BJ (cell line): Measurements from ENCODE around the gene EFCAB10. TPM values are rescaled to one million over a fixed set of nuclear protein-coding genes. Genes with fewer than 3 reads are reported as not detected.

Source experiments
- CTCF ChIA-PET: fragments of 350-600 bp; formaldehyde crosslinking; extraction: SDS; loops from one replicate; lab custom pipeline; 2021; ENCODE audit warnings: antibody characterized with exemption, inconsistent platforms; lab: Yijun Ruan, JAX
- POLR2A ChIA-PET: fragments of 300-600 bp; sonication (Branson Sonifier 250); formaldehyde crosslinking; extraction: SDS; loops from one replicate; lab custom pipeline; 2021; ENCODE audit warnings: antibody characterized with exemption; lab: Charles Lee
- DNase-seq: peaks from one replicate; pipeline ENCODE4 v3.0.0-alpha.2; 2011; ENCODE audit warnings: low read depth
- H3K27me3 ChIP-seq: 2 replicates; pipeline ENCODE4 v1.6.0; 2011; ENCODE audit warnings: low read length; ENCODE audit not compliant: control insufficient read depth, insufficient read depth
- H3K36me3 ChIP-seq: 2 replicates; pipeline ENCODE4 v1.5.1; 2011; ENCODE audit warnings: low read length; ENCODE audit not compliant: control insufficient read depth, insufficient read depth
- H3K4me3 ChIP-seq: 2 replicates; pipeline ENCODE4 v1.5.1; 2011; ENCODE audit warnings: low read depth, mild to moderate bottlenecking, control low read depth, low read length
- polyA plus RNA-seq: library from polyadenylated mRNA; depleted of rRNA; stranded (reverse); fragments of >200 nt; gene quantifications from 2 replicates; pipeline ENCODE4 v1.2.3, GENCODE V29; 2011
- TF ChIP-seq, protein P1 (sequence below): IDR thresholded peaks from 2 replicates; pipeline ENCODE4 v1.5.1; 2011; ENCODE audit warnings: low read depth, mild to moderate bottlenecking, control low read depth, inconsistent platforms, low read length, moderate library complexity; ENCODE audit not compliant: insufficient read depth

Gene EFCAB10
- polyA plus RNA-seq, 1 experiment: not detected

DNA sequence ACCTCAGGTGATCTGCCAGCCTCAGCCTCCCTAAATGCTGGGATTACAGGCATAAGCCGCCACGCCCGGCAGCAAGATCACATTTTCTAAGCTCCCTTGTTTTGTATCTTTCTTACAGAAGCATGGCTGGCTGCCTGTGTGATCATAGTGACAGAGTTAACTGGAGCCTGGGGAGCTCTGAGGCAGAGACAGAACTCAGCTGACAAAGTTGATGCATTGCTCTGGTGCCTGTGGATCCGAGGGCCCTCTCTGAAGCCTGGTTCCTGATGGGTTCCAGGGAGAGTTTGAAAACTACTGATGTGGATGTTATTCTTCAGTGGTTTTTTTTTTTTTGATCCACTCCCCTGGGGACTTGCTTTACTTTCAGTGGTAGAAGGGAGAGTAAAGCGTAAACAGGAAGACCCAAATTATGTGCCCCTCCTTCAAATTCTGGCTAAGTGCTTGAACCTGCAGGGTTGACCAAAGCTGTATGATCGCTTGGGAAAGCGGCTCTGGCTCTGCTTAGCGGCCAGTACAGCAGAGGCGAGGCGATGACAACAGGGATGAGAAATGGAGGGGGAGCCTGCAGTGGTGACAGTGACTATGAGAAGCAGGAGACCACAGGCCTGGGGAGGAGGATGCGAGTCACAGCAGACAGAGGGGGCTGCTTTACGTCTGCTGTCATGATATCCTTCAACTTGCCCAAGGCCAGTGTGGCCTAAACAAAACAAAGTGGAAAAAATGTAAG is 6.8 kb upstream of the EFCAB10 start:
- H3K36me3 ChIP-seq: no peaks in the 10 kb centered on the region
- no peak for DNase-seq
- ChIA-PET POLR2A (interaction anchor here (0.7 kb wide), 1 partner anchor 647 kb away, joined by 4 read pairs; no protein-coding TSS in a partner anchor), CTCF (interaction anchor here (0.6 to 1.0 kb wide), 3 partner anchors 10 to 21 kb away, joined by 3 to 4 read pairs (median 3); no protein-coding TSS in a partner anchor)
- 0 out of 2 replicates have a peak, but pooled peaks cover 1% of the 10 kb centered on the region for H3K27me3 ChIP-seq
- TF ChIP-seq, protein P1, sequence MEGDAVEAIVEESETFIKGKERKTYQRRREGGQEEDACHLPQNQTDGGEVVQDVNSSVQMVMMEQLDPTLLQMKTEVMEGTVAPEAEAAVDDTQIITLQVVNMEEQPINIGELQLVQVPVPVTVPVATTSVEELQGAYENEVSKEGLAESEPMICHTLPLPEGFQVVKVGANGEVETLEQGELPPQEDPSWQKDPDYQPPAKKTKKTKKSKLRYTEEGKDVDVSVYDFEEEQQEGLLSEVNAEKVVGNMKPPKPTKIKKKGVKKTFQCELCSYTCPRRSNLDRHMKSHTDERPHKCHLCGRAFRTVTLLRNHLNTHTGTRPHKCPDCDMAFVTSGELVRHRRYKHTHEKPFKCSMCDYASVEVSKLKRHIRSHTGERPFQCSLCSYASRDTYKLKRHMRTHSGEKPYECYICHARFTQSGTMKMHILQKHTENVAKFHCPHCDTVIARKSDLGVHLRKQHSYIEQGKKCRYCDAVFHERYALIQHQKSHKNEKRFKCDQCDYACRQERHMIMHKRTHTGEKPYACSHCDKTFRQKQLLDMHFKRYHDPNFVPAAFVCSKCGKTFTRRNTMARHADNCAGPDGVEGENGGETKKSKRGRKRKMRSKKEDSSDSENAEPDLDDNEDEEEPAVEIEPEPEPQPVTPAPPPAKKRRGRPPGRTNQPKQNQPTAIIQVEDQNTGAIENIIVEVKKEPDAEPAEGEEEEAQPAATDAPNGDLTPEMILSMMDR: no peak
- no peak overlapping the region for H3K4me3 ChIP-seq

DNA sequence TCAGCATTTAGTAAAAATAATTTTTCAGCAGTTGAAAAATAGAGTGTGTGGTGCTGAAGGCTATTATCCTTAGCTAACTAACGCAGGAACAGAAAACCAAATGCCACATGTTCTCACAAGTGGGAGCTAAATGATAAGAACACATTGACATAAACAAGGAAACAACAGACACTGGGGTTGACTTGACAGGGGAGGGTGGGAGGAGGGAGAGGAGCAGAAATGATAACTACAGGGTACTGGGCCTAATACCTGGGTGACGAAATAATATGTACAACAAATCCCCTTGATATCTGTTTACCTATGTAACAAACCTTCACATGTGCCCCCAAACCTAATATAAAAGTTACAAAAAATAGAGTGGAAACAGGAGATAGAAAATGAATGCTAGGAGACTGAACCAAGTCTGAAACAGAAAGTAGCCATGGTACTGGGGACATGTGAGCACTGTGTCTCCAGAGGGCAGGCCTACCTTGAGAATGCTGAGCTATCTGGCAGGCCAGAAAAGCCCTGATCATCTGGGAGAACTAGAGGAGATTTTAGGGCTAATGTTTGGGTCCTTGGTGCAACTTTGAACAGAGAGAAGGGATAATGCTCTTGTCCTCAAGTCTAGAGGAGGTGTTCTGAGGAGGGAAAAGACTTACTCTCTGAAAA is 4.7 kb upstream of the EFCAB10 start:
- Histone ChIP-seq H3K36me3 (no peaks in the 10 kb centered on the region), H3K4me3 (no peak overlapping the region), H3K27me3 (no peaks in the 10 kb centered on the region)
- no peak for DNase-seq
- ChIA-PET POLR2A (no interaction called here), CTCF (interaction anchor here (1.2 kb wide), 1 partner anchor 19 kb away, joined by 3 read pairs; no protein-coding TSS in a partner anchor)
- TF ChIP-seq, protein P1: no peak

DNA sequence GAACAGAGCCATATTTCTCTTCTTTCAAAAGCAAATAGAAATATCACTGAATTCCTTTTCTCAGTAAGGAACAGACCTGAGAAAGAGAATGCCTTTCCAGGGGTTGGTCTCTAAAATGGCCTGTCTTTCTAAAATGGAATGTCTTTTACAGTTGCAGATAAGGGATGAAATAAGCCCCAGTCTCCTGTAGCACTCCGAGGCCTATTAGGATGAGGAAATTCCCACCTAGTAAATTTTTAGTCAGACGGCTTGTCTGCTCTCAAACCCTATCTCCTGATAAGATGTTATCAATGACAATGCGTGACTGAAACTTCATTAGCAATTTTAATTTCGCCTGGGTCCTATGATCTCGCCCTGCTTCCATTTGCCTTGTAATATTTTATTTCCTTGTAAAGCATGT is 2.9 kb upstream of the EFCAB10 start:
- ChIA-PET CTCF (no interaction called here), POLR2A (no interaction called here)
- H3K36me3 ChIP-seq: no peaks in the 10 kb centered on the region
- H3K27me3 ChIP-seq: no peaks in the 10 kb centered on the region
- TF ChIP-seq, protein P1: no peak
- no peak overlapping the region for H3K4me3 ChIP-seq
- DNase-seq: no peak

DNA sequence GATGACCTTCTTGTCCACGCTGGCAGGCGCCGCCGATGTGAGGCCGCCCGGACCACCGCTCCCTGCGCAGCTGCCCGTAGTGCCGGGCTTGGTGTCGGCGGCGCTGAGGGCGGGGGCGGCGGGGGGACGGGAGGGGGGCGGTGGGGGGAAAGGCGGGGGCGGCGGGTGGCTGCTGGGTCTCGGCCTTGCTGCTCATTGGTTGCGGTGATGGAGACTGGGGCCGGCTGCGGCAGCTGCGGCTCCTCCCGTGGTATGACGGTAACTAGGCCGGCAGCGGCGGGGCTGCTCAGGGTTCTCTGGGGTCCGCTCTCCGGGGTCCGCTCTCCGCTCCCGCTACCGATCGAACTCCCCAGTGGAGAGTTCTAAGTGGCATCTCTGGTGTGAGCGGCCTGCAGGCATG is 1.8 kb upstream of the EFCAB10 start:
- TF ChIP-seq, protein P1: no peak
- no peaks in the 10 kb centered on the region for H3K36me3 ChIP-seq
- no peaks in the 10 kb centered on the region for H3K27me3 ChIP-seq
- POLR2A ChIA-PET: no interaction called here
- H3K4me3 ChIP-seq: no peak overlapping the region
- no peak for DNase-seq
- CTCF ChIA-PET: no interaction called here

DNA sequence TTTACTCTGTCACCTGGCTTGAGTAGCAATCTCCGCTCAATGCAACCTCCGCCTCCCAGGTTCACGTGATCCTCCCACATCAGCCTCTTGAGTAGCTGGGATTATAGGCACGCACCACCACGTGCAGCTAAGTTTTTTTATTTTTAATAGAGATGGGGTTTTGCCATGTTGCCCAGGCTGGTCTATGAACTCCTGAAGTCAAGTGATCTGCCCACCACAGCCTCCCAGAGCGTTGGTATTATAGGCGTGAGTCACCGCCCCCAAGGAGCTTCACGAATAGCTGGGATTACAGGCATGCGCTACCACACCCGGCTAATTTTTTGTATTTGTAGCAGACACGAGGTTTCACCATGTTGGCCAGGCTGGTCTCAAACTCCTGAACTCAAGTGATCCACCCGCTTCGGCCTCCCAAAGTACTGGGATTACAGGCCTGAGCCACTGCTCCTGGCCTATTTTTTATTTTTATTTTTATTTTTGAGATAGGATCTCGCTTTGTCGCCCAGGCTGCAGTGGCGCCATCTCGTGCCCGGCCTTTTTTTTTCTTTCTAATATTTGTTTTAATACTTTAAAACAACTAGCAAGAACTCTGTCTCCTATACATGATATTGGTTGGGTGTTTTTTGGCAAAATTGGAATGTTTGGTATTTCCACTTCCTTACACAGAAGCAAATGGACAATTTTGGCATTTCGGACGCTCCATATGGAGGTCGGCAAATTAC is 1.1 kb downstream of the EFCAB10 start:
- no peaks in the 10 kb centered on the region for H3K36me3 ChIP-seq
- no peak for DNase-seq
- CTCF ChIA-PET: interaction anchor here (0.6 to 1.0 kb wide), 2 partner anchors 9 to 1759 kb away, joined by 4 to 6 read pairs; no protein-coding TSS in a partner anchor
- POLR2A ChIA-PET: interaction anchor here (0.7 kb wide), 1 partner anchor 19 kb away, joined by 4 read pairs; no protein-coding TSS in a partner anchor
- no peaks in the 10 kb centered on the region for H3K27me3 ChIP-seq
- TF ChIP-seq, protein P1: 0 out of 2 replicates have a peak, but pooled peaks have one; percentile 12
- no peak overlapping the region for H3K4me3 ChIP-seq
